DMS114 treated with DMSO at 0.1 percent for 48 hours (cell line): ENCODE data around the gene ZNF445.
"Not testable (repeated sequence)": the region's sequence is repeated elsewhere in the genome, so short reads cannot be mapped to it uniquely, and the experiment has no call there.

Source experiments
- DNase-seq: peaks from one replicate; lab custom pipeline; 2025; ENCODE audit not compliant: unreplicated experiment; lab: John Stamatoyannopoulos, UW

Gene ZNF445

GRCh38 chr3:44437800-44438199 is 39.7 kb downstream of the ZNF445 start:
- DNase-seq = no peak

GRCh38 chr3:44436181-44436580 is 41.3 kb downstream of the ZNF445 start:
- DNase-seq = no peak

- DNase-seq = no peak
Observed at GRCh38 chr3:44434834-44435510, 42.5 kb downstream of the ZNF445 start.

GRCh38 chr3:44430466-44430865 is 47.0 kb downstream of the ZNF445 start:
- no peak for DNase-seq

- no peak for DNase-seq
Observed at GRCh38 chr3:44429459-44429858, 48.0 kb downstream of the ZNF445 start.

GRCh38 chr3:44428910-44429309 is 48.6 kb downstream of the ZNF445 start:
- no peak for DNase-seq

GRCh38 chr3:44427683-44428082 is 49.8 kb downstream of the ZNF445 start:
- DNase-seq = no peak

- DNase-seq = no peak
Observed at GRCh38 chr3:44424758-44425157, 52.7 kb downstream of the ZNF445 start.

GRCh38 chr3:44421280-44421679 is 56.2 kb downstream of the ZNF445 start:
- DNase-seq = no peak

- no peak for DNase-seq
Observed at GRCh38 chr3:44420676-44421075, 56.8 kb downstream of the ZNF445 start.

GRCh38 chr3:44419923-44420650 is 57.4 kb downstream of the ZNF445 start:
- DNase-seq = no peak

- DNase-seq = no peak
Observed at GRCh38 chr3:44419116-44419922, 58.2 kb downstream of the ZNF445 start.

- no peak for DNase-seq
Observed at GRCh38 chr3:44418549-44418948, 58.9 kb downstream of the ZNF445 start.

- DNase-seq = not testable (repeated sequence)
Observed at GRCh38 chr3:44418118-44418517, 59.4 kb downstream of the ZNF445 start.

GRCh38 chr3:44416031-44417030 is 61.1 kb downstream of the ZNF445 start:
- no peak for DNase-seq

GRCh38 chr3:44415421-44415820 is 62.0 kb downstream of the ZNF445 start:
- DNase-seq = no peak

GRCh38 chr3:44414517-44415090 is 62.9 kb downstream of the ZNF445 start:
- no peak for DNase-seq

GRCh38 chr3:44412365-44412764 is 65.1 kb downstream of the ZNF445 start:
- DNase-seq = no peak

GRCh38 chr3:44411031-44411645 is 66.3 kb downstream of the ZNF445 start:
- DNase-seq = no peak
